GM21717 (cell line): Measurements from ENCODE around the gene DOHH.

Experiments
- ATAC-seq: cut with Tn5 transposase; IDR thresholded peaks from one replicate; pipeline ENCODE4 v1.9.1; 2021; ENCODE audit warnings: mild to moderate bottlenecking, moderate library complexity; ENCODE audit not compliant: unreplicated experiment

Gene DOHH

GRCh38 chr19:3443840-3444694 is 56.4 kb downstream of the DOHH start:
- no peak for ATAC-seq

GRCh38 chr19:3442487-3443071 is 57.9 kb downstream of the DOHH start:
- no peak for ATAC-seq

- no peak for ATAC-seq
Measured at GRCh38 chr19:3441986-3442329, 58.5 kb downstream of the DOHH start.

GRCh38 chr19:3441089-3441985 is 59.1 kb downstream of the DOHH start:
- ATAC-seq, result no peak
